ENCODE data around the gene PODXL2.
"Not testable (repeated sequence)": the region's sequence is repeated elsewhere in the genome, so short reads cannot be mapped to it uniquely, and the experiment has no call there.

The PODXL2 gene

DNA sequence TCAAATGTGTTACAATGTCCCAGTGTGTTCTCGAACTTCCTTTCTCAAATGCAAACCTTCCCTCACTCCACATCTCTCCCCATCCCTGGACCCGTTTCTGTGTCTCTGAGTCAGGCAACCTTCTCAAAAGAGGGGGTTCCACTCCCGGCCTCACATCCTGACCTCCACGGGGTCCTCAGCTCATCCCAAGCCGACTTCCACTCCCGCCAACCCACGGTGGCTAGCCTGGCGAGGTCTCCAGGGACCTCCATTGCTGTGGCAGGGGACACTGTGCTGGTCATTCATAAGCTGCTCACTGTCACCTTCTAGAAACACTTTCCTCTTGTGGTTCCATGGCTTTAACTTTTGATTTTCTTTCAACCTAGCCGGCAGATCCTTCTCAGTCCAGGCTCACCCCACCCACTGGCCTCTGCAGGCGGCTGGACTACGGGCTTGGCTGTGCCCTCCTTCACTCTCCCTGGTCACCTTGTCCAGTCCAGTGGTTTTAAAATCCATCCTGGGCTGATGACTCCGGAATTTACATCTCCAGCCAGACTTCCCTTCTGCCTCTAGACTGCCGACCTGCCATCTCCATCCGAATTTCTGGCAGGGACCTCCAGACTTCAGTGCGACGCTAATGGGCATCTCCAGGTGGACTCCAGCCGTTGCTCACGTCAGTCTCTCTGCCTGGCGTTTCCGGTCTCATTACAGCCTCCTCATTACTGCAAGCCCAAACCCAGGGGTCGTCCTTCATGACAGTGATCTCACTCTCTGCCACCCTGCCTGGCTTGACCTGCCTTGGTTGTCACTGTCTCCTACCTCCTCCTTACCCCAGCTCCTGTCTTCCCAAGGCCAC, 63.7 kb downstream of the PODXL2 start:
- no peak for DNase-seq

DNA sequence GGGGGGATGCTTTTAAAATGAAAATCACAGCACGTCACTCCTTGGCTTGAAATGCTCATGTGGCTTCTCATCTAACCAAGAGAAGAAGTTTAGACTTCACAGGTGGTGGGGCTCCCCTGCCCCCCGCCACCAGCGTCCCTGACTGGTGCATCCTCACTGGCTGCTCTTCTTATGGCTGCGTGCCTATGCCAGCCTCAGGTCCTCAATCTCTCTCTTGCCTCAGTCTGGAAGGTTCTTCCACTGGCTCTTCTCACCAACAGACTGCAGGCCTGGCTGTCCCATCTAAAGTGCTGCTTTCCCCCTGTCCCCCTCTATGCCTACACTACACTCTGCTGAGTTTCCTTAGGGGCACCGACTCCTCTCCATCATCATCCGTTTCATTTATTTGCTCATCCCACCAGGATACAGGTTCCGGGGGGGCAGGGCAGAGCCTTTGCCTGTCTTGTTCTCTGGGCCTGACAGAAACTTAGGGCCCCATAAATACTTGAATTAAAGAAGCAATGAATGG, 64.4 kb downstream of the PODXL2 start:
- DNase-seq: no peak

DNA sequence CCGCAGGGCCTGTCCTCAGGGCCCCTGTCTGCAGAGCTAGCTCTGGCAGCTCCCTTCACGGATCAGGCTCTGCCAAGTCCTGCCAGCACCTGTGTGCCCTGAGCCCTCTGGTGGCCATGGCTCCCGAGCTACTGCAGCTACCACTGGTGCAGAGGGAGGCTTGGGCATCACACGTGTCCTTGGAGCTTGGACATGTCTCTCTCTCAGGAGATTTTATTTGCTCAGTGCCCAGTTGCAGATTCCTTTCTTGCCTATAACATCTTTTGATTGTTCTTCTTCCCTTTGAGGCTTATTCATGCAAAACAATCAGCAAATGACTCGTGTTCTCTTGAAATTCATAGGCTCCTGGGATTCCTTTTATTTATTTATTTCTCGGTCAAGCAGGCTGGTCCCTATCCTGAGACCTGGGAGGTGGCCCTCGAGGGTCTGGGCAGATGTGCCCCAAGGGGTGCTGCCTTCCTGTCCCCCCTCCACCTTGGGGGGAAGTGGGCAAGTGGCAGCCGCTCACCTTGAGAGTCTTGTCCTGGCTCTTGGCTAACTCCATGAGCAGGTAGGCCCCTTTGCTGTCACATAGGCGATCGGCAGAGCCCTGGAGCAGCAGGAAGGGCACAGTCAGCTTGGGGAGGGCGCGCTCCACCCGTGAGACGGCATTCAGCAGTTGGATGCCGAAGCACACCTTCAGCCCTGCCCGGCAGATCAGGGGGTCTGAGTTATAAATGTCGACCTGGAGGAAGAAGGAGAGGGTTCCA, 65.7 kb downstream of the PODXL2 start:
- DNase-seq: peak; percentile 37

DNA sequence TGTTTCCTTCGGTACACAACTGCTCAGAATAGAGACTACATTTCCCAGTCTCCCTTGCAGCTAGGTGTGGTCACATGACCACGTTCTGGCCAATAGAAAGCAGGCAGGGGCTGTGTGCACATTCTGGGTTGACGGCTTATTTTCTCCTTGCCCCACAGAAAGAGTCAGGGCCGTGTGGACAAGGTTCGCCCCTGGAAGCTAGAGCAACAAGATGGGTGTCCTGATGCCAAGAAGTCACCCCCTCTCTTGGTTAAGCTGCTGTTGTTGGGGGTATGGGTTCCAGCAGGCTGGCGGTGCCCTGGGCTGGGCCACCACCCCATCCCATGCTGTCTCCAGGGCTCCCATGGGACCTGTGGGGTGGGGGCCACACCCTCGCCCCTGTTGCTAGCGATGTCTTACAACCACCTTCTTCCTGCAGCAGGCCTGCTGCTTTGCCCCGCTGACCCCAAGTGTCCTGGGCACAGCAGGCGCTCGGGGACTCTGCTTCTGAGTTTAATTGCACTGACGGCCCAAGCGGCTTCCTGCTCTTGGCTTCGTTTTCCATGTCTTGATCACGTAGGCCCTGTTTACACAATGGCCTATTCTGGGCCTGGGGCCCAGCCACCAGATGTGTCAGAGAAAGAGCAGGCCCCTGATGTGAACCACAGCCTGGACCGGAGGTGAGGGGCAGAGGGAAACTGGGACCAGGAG, 68.7 kb downstream of the PODXL2 start:
- DNase-seq: peak; percentile 91

DNA sequence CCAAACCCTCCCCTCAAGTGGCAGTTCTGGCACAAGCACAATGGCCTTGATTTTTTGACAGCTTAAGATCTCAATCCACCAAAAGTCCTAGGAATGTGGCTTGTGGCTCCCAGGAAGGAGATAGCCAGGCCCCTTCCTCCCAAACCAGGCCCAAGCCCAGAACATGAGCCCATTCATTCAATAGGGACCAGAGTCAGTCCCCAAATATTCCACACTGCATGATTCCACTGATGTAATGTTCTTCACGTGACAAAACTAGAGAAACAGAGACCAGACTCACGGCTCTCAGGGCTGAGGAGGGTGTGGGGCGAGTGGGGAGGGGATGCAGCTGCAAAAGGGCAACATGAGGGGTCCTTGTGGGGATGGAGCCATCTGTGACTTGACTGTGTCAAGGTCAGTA, 69.3 kb downstream of the PODXL2 start:
- DNase-seq: no peak

DNA sequence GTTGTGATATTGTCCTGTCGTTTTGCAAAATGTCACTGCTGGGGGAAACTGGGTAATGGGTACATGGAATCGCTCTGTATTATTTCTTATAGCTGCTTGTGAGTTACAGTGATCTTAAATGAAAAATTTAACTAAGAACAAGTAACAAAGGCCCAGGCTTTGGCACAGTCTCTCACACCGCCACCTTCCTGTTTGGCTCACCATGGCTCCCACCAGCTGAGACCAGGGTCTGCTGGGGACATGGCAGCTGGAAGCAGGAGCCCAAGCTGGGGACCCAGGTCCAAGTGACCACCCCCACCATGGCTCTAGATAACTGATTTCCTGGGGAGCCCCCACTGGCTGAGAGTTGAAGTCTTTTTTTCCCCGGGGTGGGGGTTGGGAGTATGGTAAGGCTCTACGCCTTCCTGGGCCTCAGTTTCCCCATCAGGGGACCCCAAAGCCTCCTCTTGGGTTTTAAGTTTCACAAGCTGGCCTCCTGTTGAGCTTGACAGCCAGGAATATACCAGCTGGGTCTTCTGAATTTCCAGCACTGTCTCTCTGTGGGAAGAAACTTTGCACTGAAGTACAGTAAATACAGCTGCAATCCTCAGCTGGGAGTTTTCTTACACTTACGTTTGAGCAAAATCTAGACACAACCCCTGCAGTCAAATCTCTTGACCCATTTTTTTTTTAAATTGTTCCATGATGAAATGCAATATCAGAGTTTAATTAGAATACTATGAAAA, 69.9 kb downstream of the PODXL2 start:
- no peak for DNase-seq

DNA sequence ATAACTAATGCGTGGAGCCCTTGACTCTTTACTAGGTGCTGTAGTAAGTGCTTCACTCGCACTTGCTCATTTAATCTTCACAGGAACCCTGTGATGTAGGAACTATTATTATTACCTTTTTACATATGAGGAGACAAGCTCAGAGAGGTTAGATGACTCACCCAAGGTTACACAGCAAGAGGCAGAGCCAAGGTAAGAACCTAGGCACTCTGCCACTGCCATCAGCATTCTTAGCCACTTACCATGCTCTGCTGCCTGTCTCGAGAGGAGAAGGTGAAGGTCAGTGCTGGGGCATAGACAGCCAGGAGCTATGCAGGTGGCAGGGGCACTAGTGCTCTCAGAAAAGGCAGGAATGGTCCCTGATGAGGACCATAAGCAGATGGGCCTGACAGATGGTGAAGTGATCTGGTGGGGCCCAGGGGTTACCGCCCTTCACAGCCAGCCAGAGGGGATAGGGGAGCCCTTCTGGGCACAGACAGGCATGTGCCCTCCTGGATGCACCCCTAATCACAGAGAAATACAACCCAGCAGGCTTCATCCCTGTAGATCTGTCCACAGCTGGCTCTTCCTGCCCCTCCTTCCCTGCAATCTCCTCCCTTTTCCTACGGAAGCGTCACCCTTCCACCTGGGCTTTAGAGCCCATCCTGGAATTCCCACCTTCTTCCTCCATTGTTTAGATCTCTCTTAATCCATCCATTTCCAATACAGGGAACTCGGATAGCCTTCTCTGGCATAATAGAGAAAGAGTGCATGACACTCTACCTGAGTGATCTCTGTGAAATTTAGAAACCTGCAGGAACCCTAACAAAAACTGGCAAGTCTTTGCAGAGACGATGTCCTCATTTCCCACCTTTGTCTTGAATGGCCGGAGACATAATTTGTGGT, 70.7 kb downstream of the PODXL2 start:
- no peak for DNase-seq

DNA sequence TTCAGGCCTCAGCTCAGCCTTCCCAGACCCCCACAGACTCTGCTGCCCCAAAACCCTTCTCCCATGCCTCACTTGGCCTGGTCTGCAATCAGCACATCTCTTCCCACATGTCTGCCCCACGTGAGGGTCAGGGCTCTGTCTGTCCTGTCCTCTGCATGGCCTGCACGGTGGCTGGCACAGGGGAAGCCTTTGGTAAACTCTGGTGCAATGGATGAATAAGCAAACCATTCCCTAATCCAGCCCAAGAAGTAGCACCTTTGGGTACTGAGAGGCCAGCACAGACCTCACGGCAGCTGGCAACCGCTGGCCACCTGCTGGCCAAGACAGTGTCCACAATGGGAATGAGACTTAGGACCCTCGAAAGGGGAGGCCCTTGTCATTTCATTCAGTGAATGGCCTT, 71.4 kb downstream of the PODXL2 start:
- DNase-seq: no peak

DNA sequence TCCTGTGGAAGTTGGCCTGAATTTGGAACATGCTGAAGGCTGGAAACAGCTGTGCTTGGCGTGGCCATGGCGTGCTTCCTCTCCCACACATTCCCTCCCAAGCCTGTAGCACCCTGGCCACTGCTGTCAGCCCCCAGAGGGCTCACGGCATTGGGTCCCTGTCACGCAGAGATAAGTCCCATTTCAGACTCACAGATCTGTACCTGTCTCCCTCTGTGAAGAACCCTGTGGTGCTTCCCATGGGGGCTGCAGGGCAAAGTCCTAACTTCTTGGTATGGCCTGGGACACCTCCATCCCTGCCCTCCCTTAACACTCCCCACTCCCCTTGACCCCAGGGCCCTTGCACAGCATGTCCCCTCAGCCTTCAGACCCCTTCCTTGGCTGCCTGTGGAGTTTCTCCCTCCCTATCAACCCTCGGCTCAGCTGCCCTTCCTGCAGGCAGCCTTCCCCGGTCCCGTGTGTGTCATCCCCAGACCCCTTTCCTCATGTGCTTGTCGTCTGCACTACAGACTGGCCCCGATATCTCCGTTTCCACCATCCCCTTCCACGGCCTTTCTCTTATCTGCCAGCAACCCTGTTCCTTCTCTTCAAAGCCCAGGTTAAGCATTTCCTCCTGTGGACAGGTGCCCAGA, 72.4 kb downstream of the PODXL2 start:
- no peak for DNase-seq

DNA sequence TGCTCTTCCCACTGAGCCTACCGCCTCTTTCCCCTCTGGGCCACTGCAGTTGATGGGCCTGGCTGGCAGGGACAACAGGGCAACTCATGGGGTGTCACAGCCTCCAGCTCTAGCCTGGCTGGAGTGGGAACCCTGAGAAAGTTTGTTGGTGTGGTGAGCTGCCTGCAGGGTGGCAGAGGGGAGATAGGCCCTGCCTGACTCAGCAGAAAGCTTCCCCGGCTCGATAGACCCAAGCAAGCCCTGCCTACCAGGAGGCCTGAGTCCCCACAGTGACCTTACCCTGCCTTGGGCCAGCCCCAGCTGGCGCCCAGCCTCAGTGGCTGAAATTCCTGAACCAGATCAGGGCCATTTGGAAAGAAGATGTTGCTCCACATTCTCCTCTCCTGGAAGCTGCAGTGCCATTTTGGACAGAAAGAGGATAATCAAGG, 73.2 kb downstream of the PODXL2 start:
- DNase-seq: no peak

DNA sequence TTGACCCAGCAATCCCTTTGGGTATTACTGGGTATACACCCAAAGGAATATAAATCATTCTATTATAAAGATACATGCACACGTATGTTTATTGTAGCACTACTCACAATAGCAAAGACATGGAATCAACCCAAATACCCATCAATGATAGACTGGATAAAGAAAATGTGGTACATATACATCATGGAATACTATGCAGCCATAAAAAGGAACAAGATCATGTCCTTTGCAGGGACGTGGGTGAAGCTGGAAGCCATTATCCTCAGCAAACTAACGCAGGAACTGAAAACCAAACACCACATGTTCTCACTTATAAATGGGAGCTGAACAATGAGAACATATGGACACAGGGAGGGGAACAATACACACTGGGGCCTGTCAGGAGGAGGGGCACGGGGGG, 75.9 kb downstream of the PODXL2 start:
- DNase-seq: not testable (repeated sequence)

DNA sequence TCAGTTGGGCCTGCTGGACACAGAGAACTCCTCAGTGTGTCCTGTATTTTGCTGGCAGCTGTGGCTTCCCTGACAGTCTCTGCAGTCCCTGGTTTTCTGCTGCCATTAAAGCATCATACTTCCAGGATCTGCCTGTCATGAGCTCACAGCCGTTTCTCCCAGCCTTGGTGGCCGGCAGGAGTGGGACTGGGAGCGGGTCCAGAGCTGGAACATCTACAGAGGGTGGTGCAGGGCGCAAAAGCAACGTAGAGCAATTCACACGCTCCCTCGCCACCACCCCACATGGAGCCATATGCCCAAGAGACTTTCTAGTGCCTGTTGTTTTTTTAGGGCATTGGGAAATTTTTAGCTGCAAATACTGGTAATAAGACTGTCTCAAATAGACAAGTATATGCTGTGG, 77.3 kb downstream of the PODXL2 start:
- no peak for DNase-seq

DNA sequence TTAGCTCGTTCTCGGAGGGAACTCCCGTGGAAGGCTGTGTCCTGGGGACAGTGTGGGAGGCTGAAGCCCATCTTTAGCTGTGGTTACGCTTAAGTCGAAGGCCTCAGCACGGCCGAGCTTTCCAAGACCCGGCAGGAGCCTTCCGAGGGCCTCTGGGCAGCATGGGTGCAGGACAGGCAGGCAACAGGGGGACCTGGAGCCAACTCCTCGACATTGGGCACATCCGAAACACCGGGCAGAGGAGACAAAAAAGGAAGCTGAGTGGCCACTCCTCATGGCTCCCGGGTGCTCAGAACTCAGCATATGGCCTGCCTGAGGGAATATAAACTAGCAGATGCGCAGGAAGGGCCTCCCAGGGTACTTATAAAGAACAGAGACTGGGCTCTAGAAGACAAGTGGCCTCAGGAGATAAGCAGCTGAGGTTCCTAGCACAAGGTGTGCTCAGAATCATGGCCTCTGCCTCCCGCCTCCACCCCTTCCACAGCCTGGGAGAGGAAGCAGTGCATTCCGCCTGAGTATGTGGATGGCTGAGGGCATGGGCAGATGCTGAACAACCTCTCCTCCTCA, 77.9 kb downstream of the PODXL2 start:
- no peak for DNase-seq

DNA sequence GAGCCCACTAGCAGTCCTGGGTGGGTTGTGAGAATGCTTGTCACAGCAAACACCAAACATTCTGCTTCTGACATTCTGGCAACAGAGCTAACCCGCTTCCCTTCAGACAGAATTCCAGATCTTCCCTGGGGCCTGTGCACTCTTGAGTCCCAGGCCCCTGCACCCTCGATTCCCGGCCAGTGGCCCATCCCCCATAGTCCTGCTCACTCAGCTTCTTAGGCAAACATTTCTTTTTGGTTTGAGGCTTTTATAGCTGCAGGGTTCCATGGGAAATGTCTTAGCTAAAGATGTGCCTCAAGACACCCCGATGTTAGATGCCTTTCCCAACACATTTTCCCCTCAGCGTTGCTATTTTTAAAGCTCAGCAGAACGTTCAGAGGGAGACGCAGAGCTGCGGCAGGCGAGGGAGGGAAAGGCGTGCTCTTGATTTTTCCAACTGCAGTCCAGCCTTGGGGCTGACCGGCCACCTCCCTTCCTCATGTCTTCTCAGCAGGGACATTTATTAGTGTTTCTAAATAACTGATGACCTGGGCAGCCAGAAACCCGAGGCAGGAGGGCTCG, 78.9 kb downstream of the PODXL2 start:
- DNase-seq: no peak

DNA sequence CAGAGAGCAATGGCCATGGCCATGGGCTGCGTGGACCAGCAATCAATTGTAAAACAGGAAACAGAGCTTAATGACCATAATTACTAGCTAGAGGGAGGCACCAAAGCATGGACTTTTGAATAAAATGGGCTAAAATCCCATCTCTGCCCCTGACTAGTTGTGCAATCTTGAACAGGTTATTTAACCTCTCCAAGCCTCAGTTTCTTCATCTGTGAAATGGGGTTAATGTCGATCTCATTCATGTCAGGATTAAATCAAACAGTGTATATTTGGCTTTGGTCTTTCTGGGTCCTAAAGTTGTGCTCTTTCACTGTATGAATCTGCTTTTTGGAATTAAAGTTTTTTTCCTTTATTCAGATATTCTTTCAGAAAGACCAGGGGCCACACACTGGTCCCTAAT, 79.9 kb downstream of the PODXL2 start:
- no peak for DNase-seq

DNA sequence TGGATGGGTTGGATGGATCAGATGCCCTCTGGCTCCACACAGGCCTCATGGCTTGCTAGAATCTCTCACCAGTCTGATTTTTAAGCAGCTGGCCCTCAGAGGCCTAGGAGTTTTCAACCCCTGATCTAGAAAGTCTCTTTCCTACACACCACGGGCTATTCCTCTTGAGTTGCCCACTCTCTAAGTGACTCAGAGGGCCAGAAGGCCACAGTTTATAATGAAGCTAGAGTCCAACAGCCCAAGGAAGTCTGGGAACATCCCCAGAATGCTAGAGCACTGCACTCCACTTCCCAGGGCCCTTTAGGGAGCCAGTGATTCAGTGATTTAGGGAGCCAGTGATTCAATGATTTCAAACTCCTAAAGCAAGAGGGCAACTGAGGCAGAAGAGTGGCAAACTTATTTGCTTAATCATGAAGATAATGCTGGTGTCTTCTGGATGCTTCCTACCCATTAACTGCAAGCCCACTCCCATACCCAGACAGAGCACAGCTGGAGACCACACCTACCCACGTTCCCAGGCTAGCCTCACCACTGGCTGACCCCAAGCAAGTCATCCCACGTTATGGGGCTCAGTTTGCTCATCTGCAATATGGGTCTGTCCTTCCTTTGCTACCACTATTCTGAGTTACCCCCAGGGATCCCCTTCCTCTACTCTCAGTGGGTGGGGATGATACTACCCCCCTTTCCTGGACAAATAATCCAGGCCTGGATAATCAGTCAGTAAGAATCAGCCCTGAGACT, 80.5 kb downstream of the PODXL2 start:
- no peak for DNase-seq

DNA sequence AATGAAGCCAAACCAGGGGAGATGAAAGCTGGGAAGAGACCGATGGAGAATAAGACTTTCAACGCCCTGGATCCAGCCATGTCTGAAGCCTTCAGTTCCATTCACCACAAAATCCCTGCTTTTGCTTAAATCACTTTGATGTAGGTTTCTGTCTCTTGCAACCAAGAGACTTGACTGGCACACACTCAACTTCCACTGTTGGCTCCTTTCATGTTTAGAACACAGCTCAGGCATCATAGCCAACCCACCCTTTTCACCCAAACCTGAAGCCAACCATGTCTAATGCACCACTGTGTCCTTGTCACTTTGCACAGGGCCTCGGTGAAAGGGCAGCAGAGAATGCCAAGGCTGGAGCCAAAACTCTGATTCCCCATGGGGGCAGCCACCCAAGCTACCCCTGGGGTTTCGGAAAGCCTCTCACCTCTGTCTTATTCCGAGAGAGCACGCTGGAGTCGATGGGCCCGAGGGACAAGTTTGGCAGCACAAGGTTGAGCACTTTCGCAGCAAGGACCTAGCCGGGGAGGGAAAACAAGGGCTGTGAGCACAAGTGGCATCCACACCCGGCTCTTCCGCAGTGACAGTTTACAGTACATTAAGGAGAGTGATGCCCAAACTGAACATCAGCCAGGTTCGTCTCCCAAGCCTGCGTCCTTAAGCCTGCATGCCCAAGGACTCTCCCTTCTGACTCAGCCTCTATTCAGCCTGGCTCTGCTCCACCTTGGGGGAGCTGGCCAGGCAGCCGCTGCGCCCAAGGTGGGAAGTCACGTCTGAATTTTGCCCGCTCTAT, 81.4 kb downstream of the PODXL2 start:
- DNase-seq: no peak

DNA sequence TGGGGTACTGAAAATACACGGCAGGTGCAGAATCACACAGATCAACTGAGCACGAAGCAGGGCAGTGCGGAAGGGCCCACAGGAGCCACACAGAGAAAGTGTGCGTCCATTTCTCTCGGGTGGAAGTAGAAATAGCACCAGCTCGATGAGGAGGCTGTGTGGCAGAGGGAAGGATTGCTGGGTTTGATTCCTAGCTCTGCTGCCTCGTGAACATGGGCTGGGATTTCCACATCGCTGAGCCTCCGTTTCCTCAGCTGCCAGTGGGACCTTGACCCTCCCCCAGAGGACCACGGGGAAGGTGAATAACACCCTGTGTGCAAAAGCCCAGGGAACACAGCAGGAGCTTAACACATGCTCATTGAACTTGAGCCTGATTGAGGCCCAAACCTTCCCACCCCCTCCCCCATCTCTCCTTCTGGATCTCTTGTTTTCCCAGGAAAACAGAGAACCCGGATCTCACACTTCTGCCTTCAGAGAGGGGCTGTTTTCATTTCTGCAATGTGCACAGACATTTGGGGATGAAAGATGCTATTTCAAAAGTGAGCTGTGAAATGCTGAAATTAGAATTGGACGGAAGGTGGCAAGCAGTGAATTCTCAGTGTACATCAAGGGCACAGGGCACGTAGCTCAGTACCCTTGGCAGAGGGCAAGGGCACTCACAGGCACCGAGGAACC, 82.2 kb downstream of the PODXL2 start:
- no peak for DNase-seq
